ENCODE measurements around the gene VDR.

- TF ChIP-seq POLR2A (IDR thresholded peaks at IDR 0.05; ENCODE audit: low read length): no peak
- TF ChIP-seq GATA1 (IDR thresholded peaks at IDR 0.05; ENCODE audit: low read depth, low read length): no peak
Observed at GRCh38 chr12:47807338-47807737, 97.5 kb downstream of the VDR start.

Data from erythroblast (primary cell).